ENCODE data around the gene WDFY2. TPM values are rescaled to one million over a fixed set of nuclear protein-coding genes. Genes with fewer than 3 reads are reported as not detected.

Gene WDFY2
- total and polyA plus RNA-seq, 2 of the 8 experiments (the other 6 are each of a cell fraction or from before 2014, with no cell fraction given), result 13.9 to 29.0 TPM

- H2AFZ ChIP-seq (ENCODE audit: low read length), result no peak overlapping the region
- no peak overlapping the region for H2BK12ac ChIP-seq (ENCODE audit: low read depth, low read length)
- H3K27ac ChIP-seq (ENCODE audit: low read depth, low read length), result no peak overlapping the region
- H3K4me2 ChIP-seq (ENCODE audit: insufficient read depth in 1 of 2, low read depth in 2 of 2, low read length in 2 of 2), result peak overlapping the region in 1 of 2 experiments; percentile 19; a peak in 2 of 4 replicates
- H2BK20ac ChIP-seq (ENCODE audit: low read length), result no peak overlapping the region
- POLR2A ChIA-PET (ENCODE audit: partially characterized antibody), result no interaction called here
- peaks cover 4% of the 10 kb centered on the region for H3K79me1 ChIP-seq (ENCODE audit: low read depth, low read length)
- H2BK5ac ChIP-seq (ENCODE audit: low read depth, low read length), result no peak overlapping the region
- H3K9me3 ChIP-seq (ENCODE audit: insufficient read depth in 2 of 2, low read depth in 1 of 2, low read length in 1 of 2), result no peaks in the 10 kb centered on the region
- H4K8ac ChIP-seq (ENCODE audit: extremely low read depth, insufficient read depth, low read length), result no peak overlapping the region
- H4K5ac ChIP-seq (ENCODE audit: insufficient read length, low read depth, low read length), result no peak overlapping the region
- no peaks in the 10 kb centered on the region for H4K20me1 ChIP-seq (replicated peaks in 1 of 2; ENCODE audit: control insufficient read depth in 1 of 2, insufficient read depth in 2 of 2, low read length in 2 of 2)
- H3K4ac ChIP-seq (replicated peaks; ENCODE audit: insufficient read length, low read depth, low read length), result no peak overlapping the region
- peaks cover 6 to 19% (median 15%) of the 10 kb centered on the region in 4 experiments for H3K4me1 ChIP-seq (replicated peaks in 1 of 4; ENCODE audit: control insufficient read depth in 3 of 4, insufficient read depth in 4 of 4, low read length in 3 of 4)
- H2BK15ac ChIP-seq (ENCODE audit: low read length), result no peak overlapping the region
- no peak overlapping the region for H4K91ac ChIP-seq (replicated peaks; ENCODE audit: insufficient read length, low read length)
- no peaks in the 10 kb centered on the region for H3K36me3 ChIP-seq (ENCODE audit: control insufficient read depth in 2 of 4, insufficient read depth in 4 of 4, low read length in 3 of 4)
- H3K9ac ChIP-seq (replicated peaks in 1 of 4; ENCODE audit: extremely low read depth in 1 of 4, low read depth in 3 of 4, low read length in 3 of 4), result no peak overlapping the region
- peak overlapping the region; percentile 40; the same call in 1 of the 2 replicates for H2AK5ac ChIP-seq (ENCODE audit: low read depth, low read length)
- CTCF ChIA-PET (ENCODE audit: partially characterized antibody), result no interaction called here
- H3K14ac ChIP-seq (ENCODE audit: insufficient read length), result no peak overlapping the region
- no peaks in the 10 kb centered on the region for H3K27me3 ChIP-seq (replicated peaks in 1 of 4; ENCODE audit: control insufficient read depth in 3 of 4, extremely low read depth in 1 of 4, insufficient read depth in 3 of 4, low read length in 3 of 4)
- DNase-seq (ENCODE audit: low read depth in 1 of 2, low spot score in 2 of 2) (no peak), FAIRE-seq (peak; percentile 7)
- no peak overlapping the region for H3K56ac ChIP-seq (replicated peaks; ENCODE audit: insufficient read length, low read depth, low read length)
- no peak overlapping the region for H3K4me3 ChIP-seq (ENCODE audit: extremely low read depth in 1 of 4, insufficient read depth in 2 of 4, low read depth in 3 of 4, low read length in 4 of 4)
- H2BK120ac ChIP-seq (replicated peaks; ENCODE audit: low read depth, low read length), result peak overlapping the region; percentile 3
- H3K23me2 ChIP-seq (ENCODE audit: low read depth, low read length), result no peaks in the 10 kb centered on the region
- H3K79me2 ChIP-seq (ENCODE audit: control insufficient read depth in 1 of 2, insufficient read depth in 2 of 2, low read length in 2 of 2), result peaks cover 0 to 97% of the 10 kb centered on the region in 2 experiments; a peak in 3 of 4 replicates
- no peak overlapping the region for H3K18ac ChIP-seq (ENCODE audit: extremely low read depth, low read length)
- 71% methylated on average over 7 of the region's 7 CpGs; no CpG with 5 or more reads in 1 of the 2 experiments for WGBS, 2 experiments (ENCODE audit: extremely low coverage in 1 of 2, insufficient coverage in 1 of 2, insufficient read length in 1 of 2, insufficient replicate concordance in 2 of 2, low coverage in 1 of 2, low lambda C conversion rate in 2 of 2, missing lambda C conversion rate in 1 of 2)
- no peak overlapping the region for H3K23ac ChIP-seq (ENCODE audit: insufficient read length)
- TF ChIP-seq TAF1 (IDR thresholded peaks at IDR 0.05; ENCODE audit: low read depth, low read length) (no peak), CTCF (IDR thresholded peaks at IDR 0.05; ENCODE audit: control extremely low read depth in 1 of 3, insufficient read depth in 1 of 3, low read depth in 1 of 3, low read length in 3 of 3) (no peak), NRF1 (IDR thresholded peaks at IDR 0.05; ENCODE audit: low read depth, low read length) (no peak), GTF2F1 (IDR thresholded peaks at IDR 0.05; ENCODE audit: borderline replicate concordance, low read depth, low read length) (no peak), SRF (IDR thresholded peaks at IDR 0.05; ENCODE audit: low read depth, low read length) (no peak)
Observed at GRCh38 chr13:51636349-51636890, 52.2 kb downstream of the WDFY2 start.

Data from H1 (cell line).